ENCODE results near the gene HNF1A.

GRCh38 chr12:120972870-120973543, 5.3 kb upstream of the HNF1A start:
- TF ChIP-seq CTCF (IDR thresholded peaks at IDR 0.05) (no peak), EP300 (IDR thresholded peaks at IDR 0.05) (no peak)
